Epithelial cell of esophagus (primary cell): Measurements from ENCODE around the gene MAD1L1.
"Not testable (repeated sequence)": the region's sequence is repeated elsewhere in the genome, so short reads cannot be mapped to it uniquely, and the experiment has no call there.

Source experiments
- DNase-seq: peaks from one replicate; pipeline ENCODE4 v3.0.0; 2010; ENCODE audit warnings: low read depth
- H3K4me3 ChIP-seq: 2 replicates; pipeline ENCODE4 v1.5.1; 2011; ENCODE audit warnings: mild to moderate bottlenecking, low read length, control low read depth
- CTCF ChIP-seq: IDR thresholded peaks from 2 replicates; pipeline ENCODE4 v1.5.1; 2011; ENCODE audit warnings: low read depth, mild to moderate bottlenecking, low read length, control low read depth, inconsistent platforms; ENCODE audit not compliant: insufficient read depth; ENCODE audit errors: missing control alignments

The MAD1L1 gene

GRCh38 chr7:1862560-1862959 is 370.2 kb downstream of the MAD1L1 start:
- H3K4me3 ChIP-seq, result no peak overlapping the region
- TF ChIP-seq CTCF, result no peak
- DNase-seq, result no peak

- TF ChIP-seq CTCF, result no peak
- DNase-seq, result no peak
- no peak overlapping the region for H3K4me3 ChIP-seq
These were observed 370.8 kb downstream of the MAD1L1 start for GRCh38 chr7:1861799-1862458.

GRCh38 chr7:1860881-1861798 is 371.6 kb downstream of the MAD1L1 start:
- not testable (repeated sequence) for DNase-seq, H3K4me3 ChIP-seq

- no peak overlapping the region for H3K4me3 ChIP-seq
- DNase-seq, result no peak
- TF ChIP-seq CTCF, result no peak
These were observed 373.3 kb downstream of the MAD1L1 start for GRCh38 chr7:1859266-1860035.

GRCh38 chr7:1858435-1859265 is 374.1 kb downstream of the MAD1L1 start:
- no peak for DNase-seq
- no peak overlapping the region for H3K4me3 ChIP-seq
- TF ChIP-seq CTCF, result no peak

- TF ChIP-seq CTCF, result no peak
- no peak overlapping the region for H3K4me3 ChIP-seq
- no peak for DNase-seq
These were observed 375.0 kb downstream of the MAD1L1 start for GRCh38 chr7:1857487-1858421.
